Measurements from ENCODE around the gene HAAO. TPM values are rescaled to one million over a fixed set of nuclear protein-coding genes. Genes with fewer than 3 reads are reported as not detected.
A peak's percentile ranks its signal among the peaks of the same experiment; 100 is the strongest.

HAAO gene
- total RNA-seq, 1 donor from 2014 or later = 6.4 TPM

DNA sequence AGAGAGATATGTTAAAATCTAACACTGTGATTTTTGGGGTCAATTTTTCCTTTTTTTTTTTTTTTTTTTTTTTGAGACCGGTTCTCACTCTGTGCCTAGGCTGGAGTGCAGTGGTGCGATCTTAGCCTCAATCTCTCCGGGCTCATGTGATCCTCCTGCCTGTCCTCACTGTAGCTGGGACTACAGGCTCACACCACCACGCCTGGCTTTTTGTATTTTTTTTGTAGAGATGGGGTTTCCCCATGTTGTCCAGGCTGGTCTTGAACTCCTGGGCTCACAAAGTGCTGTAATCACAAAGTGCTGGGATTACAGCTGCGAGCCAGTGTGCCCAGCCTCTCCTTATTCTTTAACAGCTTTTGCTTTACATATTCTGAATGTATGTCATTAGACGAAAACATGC lies 2.9 kb upstream of the HAAO start:
- DNase-seq = no peak
- intact Hi-C loops (cut with DNase I) = no loop called here
- H3K4me1 ChIP-seq = peaks cover 8% of the 10 kb centered on the region

DNA sequence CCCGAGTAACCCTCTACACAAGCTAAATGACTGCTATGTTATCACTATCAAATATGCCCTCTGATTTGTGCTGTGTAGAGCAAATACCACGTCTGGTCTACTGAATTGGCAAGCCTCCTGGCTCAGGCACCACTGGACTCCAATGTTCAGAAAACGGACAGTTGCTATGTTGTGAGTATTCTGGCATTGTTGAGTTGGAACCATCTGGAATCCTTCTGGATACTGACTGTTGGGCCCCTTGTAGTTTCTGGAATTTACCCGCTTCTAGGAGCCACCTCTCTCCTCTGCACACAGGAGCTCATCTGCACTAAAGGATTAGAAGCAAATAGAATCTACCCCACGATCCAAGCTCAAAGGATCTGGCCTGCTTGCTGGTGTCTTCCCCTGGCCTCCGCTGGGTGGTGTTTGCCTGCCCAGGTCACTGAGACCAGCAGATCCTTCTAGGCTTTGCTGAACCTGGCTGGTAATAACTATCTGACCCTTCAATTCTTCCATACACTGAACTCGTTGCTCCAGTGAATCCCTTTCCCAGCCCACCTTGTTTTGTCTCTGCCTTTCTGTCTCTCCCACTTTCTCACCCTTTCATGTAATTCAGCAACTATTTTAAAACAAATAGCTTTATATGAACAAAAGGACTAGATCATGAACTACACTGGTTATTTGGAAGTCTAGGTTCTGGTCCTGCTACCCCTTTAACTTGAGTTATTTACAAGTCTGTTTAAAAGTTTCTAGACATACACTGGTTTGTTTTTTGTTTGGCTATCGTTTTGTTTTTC lies 2.1 kb upstream of the HAAO start:
- peak; percentile 12 for TF ChIP-seq CTCF (IDR thresholded peaks at IDR 0.05)
- intact Hi-C loops (cut with DNase I) = no loop called here
- no peak overlapping the region for H3K27ac ChIP-seq
- peaks cover 8% of the 10 kb centered on the region for H3K4me1 ChIP-seq
- no peaks in the 10 kb centered on the region for H3K9me3 ChIP-seq
- no peak overlapping the region for H3K4me3 ChIP-seq
- H3K36me3 ChIP-seq = no peaks in the 10 kb centered on the region
- DNase-seq (no peak), ATAC-seq (no peak)
- H3K27me3 ChIP-seq = no peaks in the 10 kb centered on the region

More for the DNA sequence above, 2.9 kb upstream of the HAAO start:
- Histone ChIP-seq H3K36me3 (no peaks in the 10 kb centered on the region), H3K27ac (no peak overlapping the region), H3K4me3 (no peak overlapping the region), H3K9me3 (no peaks in the 10 kb centered on the region), H3K27me3 (no peaks in the 10 kb centered on the region)
- no peak for ATAC-seq
- TF ChIP-seq CTCF (IDR thresholded peaks at IDR 0.05) = no peak

DNA sequence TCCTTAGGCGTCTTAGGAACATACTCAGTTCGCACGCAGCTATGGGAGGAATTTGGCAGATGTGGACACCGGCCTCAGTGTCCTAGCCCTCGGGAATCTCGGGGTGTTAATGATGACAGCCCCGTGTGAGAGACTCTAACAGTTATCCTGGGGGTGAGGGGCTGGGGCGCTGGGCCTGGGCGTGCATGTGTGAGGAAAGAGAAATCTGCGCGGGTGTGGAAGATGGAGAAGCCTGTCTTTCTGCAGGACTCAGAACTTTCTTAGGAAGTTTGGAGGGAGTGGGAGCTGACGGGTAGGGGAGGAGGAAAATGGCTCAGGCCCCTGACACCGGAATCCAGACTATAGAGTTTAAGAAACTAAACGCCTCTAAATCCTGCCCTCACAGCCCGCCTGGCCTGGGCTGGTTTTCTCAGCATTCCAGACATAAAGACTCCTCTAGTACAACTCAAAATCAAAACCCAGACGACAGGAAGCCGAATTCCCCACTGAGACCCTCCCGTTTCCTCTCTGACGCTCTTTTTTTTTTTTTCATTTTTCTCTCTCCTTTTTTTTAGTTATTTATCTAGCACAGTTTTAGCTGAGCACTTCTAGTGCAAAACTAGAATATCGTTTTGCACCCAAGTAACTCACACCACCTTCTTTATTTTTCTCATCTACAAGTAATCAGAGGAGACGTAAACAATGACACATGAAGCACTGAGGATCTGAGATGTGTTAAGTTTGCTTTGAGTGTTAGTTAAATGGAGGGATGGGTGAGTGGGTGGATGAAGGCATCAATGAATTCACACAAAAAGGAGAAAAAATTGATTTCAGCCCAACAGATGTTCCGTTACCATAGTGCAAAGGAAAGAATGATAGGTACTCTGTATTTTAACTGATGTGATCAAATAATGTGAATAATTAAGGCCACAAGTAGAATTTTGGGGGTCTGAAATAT lies 1.2 kb upstream of the HAAO start:
- Histone ChIP-seq H3K27ac (peak overlapping the region; percentile 81), H3K4me3 (peak overlapping the region; percentile 63), H3K4me1 (peaks cover 8% of the 10 kb centered on the region), H3K27me3 (no peaks in the 10 kb centered on the region), H3K36me3 (no peaks in the 10 kb centered on the region), H3K9me3 (no peaks in the 10 kb centered on the region)
- ATAC-seq (no peak), DNase-seq (no peak)
- intact Hi-C loops (cut with DNase I) = no loop called here
- no peak for TF ChIP-seq CTCF (IDR thresholded peaks at IDR 0.05)

DNA sequence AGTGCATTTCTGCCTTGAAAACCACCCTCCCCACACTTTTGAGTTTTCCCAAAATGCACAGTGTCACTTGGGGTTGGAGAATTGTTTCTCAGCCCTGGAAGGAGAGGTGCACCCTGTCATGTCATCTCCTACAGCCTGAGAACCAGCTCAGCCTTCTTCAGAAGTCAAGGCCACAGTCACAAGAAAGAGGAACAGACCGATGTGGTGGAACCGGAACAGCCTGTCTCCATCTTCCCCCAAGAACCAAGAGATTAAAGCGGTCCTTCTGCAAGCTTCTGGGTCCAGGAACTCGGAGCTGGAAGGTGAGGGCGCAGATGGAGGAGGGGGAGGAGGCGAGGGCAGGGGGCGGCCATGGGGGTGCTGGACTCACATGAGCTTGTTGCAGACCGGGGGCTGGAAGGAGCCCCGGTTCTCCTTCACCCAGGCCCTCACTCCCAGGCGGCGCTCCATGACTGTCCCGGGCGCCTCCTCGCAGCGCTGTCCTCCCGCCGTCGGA lies 248 bp downstream of the HAAO start:
- peak overlapping the region; percentile 63 for H3K4me3 ChIP-seq
- H3K36me3 ChIP-seq = no peaks in the 10 kb centered on the region
- no peaks in the 10 kb centered on the region for H3K27me3 ChIP-seq
- DNase-seq = no peak
- peaks cover 8% of the 10 kb centered on the region for H3K4me1 ChIP-seq
- no peak for TF ChIP-seq CTCF (IDR thresholded peaks at IDR 0.05)
- H3K9me3 ChIP-seq = no peaks in the 10 kb centered on the region
- peak; percentile 78 for ATAC-seq
- intact Hi-C loops (cut with DNase I) = no loop called here
- peak overlapping the region; percentile 81 for H3K27ac ChIP-seq

GRCh38 chr2:42791606-42792005 lies 777 bp downstream of the HAAO start:
- intact Hi-C loops (cut with DNase I) = no loop called here
- Histone ChIP-seq H3K4me3 (peak overlapping the region; percentile 63), H3K9me3 (no peaks in the 10 kb centered on the region), H3K4me1 (peaks cover 8% of the 10 kb centered on the region), H3K27me3 (no peaks in the 10 kb centered on the region), H3K36me3 (no peaks in the 10 kb centered on the region), H3K27ac (peak overlapping the region; percentile 81)
- TF ChIP-seq CTCF (IDR thresholded peaks at IDR 0.05) = no peak
- no peak for DNase-seq
- ATAC-seq = no peak

All from upper lobe of right lung (tissue), 1 donor.